ENCODE data around the gene PGBD1. TPM values are rescaled to one million over a fixed set of nuclear protein-coding genes. Genes with fewer than 3 reads are reported as not detected.

Gene PGBD1
- total and polyA plus RNA-seq, 2 experiments from 2014 or later = 7.5 to 10.5 TPM

DNA sequence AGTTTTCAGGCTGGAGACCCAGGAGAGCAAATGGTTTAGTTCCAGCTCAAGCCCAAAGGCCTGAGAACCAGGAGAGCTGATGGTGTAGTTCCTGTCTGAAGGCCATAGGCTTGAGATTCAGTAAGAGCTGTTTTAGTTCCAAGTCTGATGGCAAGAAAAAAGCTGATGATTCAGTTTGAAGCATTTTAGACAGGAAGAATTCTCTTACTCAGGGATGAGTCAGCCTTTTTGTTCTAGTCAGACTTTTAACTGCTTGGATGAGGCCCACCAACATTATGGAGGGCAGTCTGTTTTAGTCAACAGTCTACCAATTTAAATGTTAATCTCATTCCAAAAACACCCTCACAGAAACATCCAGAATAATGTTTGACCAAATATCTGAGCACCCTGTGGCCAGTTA lies 11.9 kb upstream of the PGBD1 start (continued):
- TF ChIP-seq, protein P1, sequence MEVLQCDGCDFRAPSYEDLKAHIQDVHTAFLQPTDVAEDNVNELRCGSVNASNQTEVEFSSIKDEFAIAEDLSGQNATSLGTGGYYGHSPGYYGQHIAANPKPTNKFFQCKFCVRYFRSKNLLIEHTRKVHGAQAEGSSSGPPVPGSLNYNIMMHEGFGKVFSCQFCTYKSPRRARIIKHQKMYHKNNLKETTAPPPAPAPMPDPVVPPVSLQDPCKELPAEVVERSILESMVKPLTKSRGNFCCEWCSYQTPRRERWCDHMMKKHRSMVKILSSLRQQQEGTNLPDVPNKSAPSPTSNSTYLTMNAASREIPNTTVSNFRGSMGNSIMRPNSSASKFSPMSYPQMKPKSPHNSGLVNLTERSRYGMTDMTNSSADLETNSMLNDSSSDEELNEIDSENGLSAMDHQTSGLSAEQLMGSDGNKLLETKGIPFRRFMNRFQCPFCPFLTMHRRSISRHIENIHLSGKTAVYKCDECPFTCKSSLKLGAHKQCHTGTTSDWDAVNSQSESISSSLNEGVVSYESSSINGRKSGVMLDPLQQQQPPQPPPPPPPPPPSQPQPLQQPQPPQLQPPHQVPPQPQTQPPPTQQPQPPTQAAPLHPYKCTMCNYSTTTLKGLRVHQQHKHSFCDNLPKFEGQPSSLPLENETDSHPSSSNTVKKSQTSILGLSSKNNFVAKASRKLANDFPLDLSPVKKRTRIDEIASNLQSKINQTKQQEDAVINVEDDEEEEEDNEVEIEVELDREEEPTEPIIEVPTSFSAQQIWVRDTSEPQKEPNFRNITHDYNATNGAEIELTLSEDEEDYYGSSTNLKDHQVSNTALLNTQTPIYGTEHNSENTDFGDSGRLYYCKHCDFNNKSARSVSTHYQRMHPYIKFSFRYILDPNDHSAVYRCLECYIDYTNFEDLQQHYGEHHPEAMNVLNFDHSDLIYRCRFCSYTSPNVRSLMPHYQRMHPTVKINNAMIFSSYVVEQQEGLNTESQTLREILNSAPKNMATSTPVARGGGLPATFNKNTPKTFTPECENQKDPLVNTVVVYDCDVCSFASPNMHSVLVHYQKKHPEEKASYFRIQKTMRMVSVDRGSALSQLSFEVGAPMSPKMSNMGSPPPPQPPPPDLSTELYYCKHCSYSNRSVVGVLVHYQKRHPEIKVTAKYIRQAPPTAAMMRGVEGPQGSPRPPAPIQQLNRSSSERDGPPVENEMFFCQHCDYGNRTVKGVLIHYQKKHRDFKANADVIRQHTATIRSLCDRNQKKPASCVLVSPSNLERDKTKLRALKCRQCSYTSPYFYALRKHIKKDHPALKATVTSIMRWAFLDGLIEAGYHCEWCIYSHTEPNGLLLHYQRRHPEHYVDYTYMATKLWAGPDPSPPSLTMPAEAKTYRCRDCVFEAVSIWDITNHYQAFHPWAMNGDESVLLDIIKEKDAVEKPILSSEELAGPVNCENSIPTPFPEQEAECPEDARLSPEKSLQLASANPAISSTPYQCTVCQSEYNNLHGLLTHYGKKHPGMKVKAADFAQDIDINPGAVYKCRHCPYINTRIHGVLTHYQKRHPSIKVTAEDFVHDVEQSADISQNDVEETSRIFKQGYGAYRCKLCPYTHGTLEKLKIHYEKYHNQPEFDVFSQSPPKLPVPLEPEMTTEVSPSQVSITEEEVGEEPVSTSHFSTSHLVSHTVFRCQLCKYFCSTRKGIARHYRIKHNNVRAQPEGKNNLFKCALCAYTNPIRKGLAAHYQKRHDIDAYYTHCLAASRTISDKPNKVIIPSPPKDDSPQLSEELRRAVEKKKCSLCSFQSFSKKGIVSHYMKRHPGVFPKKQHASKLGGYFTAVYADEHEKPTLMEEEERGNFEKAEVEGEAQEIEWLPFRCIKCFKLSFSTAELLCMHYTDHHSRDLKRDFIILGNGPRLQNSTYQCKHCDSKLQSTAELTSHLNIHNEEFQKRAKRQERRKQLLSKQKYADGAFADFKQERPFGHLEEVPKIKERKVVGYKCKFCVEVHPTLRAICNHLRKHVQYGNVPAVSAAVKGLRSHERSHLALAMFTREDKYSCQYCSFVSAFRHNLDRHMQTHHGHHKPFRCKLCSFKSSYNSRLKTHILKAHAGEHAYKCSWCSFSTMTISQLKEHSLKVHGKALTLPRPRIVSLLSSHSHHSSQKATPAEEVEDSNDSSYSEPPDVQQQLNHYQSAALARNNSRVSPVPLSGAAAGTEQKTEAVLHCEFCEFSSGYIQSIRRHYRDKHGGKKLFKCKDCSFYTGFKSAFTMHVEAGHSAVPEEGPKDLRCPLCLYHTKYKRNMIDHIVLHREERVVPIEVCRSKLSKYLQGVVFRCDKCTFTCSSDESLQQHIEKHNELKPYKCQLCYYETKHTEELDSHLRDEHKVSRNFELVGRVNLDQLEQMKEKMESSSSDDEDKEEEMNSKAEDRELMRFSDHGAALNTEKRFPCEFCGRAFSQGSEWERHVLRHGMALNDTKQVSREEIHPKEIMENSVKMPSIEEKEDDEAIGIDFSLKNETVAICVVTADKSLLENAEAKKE (CRISPR knock-in tag; IDR thresholded peaks at IDR 0.05) = no peak
- TF ChIP-seq, protein P2, sequence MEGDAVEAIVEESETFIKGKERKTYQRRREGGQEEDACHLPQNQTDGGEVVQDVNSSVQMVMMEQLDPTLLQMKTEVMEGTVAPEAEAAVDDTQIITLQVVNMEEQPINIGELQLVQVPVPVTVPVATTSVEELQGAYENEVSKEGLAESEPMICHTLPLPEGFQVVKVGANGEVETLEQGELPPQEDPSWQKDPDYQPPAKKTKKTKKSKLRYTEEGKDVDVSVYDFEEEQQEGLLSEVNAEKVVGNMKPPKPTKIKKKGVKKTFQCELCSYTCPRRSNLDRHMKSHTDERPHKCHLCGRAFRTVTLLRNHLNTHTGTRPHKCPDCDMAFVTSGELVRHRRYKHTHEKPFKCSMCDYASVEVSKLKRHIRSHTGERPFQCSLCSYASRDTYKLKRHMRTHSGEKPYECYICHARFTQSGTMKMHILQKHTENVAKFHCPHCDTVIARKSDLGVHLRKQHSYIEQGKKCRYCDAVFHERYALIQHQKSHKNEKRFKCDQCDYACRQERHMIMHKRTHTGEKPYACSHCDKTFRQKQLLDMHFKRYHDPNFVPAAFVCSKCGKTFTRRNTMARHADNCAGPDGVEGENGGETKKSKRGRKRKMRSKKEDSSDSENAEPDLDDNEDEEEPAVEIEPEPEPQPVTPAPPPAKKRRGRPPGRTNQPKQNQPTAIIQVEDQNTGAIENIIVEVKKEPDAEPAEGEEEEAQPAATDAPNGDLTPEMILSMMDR (conservative IDR thresholded peaks at IDR 0.05; ENCODE audit: low read depth in 2 of 2) = no peak
- TF ChIP-seq EZH2 (IDR thresholded peaks at IDR 0.05; ENCODE audit: low read depth, unreplicated experiment) (no peak), NANOG (IDR thresholded peaks at IDR 0.05; ENCODE audit: borderline replicate concordance) (no peak), CREB1 (CRISPR knock-in tag; IDR thresholded peaks at IDR 0.05; ENCODE audit: low read depth) (no peak), JUNB (IDR thresholded peaks at IDR 0.05; ENCODE audit: unreplicated experiment) (no peak), POLR2AphosphoS5 (IDR thresholded peaks at IDR 0.05; ENCODE audit: low read depth) (no peak), STAT1 (IDR thresholded peaks at IDR 0.05; ENCODE audit: unreplicated experiment) (no peak), EZH2phosphoT487 (IDR thresholded peaks at IDR 0.05; ENCODE audit: unreplicated experiment) (no peak), ZNF331 (CRISPR knock-in tag; IDR thresholded peaks at IDR 0.05; ENCODE audit: low read depth) (no peak)

All from GM23338 (cell line).